Nephron (organoid): ENCODE data around the gene ABHD12.

Experiments used
- H3K27ac Mint-ChIP-seq, 3 experiments: 2 replicates each; pipeline ENCODE4 v1.8.0; 2020; ENCODE audit warnings: mixed read lengths in 3 of 3, mild to moderate bottlenecking in 2 of 3, moderate library complexity in 1 of 3
- H3K27me3 Mint-ChIP-seq: 2 replicates; pipeline ENCODE4 v1.8.0; 2021; ENCODE audit warnings: low read depth, mild to moderate bottlenecking, moderate library complexity, mixed read lengths
- H3K36me3 Mint-ChIP-seq: 2 replicates; pipeline ENCODE4 v1.8.0; 2020; ENCODE audit warnings: low read depth, mixed read lengths
- H3K4me1 Mint-ChIP-seq: 2 replicates; pipeline ENCODE4 v1.8.0; 2020; ENCODE audit warnings: mixed read lengths
- H3K4me3 Mint-ChIP-seq, 3 experiments: 2 replicates each; pipeline ENCODE4 v1.8.0; 2020; ENCODE audit warnings: mild to moderate bottlenecking in 3 of 3, mixed read lengths in 3 of 3, moderate library complexity in 2 of 3
- H3K9me3 Mint-ChIP-seq: 2 replicates; pipeline ENCODE4 v1.8.0; 2020; ENCODE audit warnings: mixed read lengths
- CTCF ChIP-seq, 3 experiments: fragments of 200-600 bp; sonication (generic); IDR thresholded peaks; one replicate each; pipeline ENCODE4 v1.5.0; 2021; ENCODE audit warnings: antibody characterized with exemption in 3 of 3; ENCODE audit not compliant: unreplicated experiment in 3 of 3

Gene ABHD12

DNA sequence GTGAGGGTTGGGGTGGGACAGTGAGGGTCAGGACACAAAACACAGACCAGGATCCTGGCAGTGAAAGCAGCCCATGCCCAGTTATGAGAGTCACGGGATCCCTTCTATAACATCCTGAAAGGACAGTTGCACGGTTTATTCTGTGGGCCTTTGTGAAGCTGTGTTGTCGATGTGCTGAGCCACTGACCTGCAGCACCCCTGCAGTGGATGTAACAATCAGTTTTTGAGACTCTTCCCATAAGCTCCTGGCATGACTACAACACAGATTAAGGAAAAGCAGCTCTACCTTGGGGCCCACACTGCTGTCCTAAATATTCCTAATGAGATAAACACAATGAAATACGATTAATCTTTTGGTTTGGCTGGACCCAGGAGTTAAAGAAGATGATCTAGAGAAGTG lies 139.1 kb downstream of the ABHD12 start:
- Mint-ChIP-seq H3K36me3 (peaks cover 14% of the 10 kb centered on the region), H3K4me1 (peaks cover 44% of the 10 kb centered on the region), H3K27me3 (no peaks in the 10 kb centered on the region), H3K9me3 (no peaks in the 10 kb centered on the region), H3K4me3 (peak overlapping the region; percentile 21 to 77 (median 21)), H3K27ac (peak overlapping the region in 2 of 3 experiments; percentile 9 to 50)
- no peak for TF ChIP-seq CTCF (IDR thresholded peaks at IDR 0.05; ENCODE audit: unreplicated experiment in 3 of 3)

- no peak for TF ChIP-seq CTCF (IDR thresholded peaks at IDR 0.05; ENCODE audit: unreplicated experiment in 3 of 3)
- Mint-ChIP-seq H3K27ac (peak overlapping the region in 2 of 3 experiments; percentile 41 to 50), H3K4me3 (peak overlapping the region; percentile 73 to 89 (median 77)), H3K4me1 (peaks cover 44% of the 10 kb centered on the region), H3K36me3 (peaks cover 11% of the 10 kb centered on the region), H3K27me3 (no peaks in the 10 kb centered on the region), H3K9me3 (no peaks in the 10 kb centered on the region)
These were observed 139.6 kb downstream of the ABHD12 start for GRCh38 chr20:25251019-25251418.

DNA sequence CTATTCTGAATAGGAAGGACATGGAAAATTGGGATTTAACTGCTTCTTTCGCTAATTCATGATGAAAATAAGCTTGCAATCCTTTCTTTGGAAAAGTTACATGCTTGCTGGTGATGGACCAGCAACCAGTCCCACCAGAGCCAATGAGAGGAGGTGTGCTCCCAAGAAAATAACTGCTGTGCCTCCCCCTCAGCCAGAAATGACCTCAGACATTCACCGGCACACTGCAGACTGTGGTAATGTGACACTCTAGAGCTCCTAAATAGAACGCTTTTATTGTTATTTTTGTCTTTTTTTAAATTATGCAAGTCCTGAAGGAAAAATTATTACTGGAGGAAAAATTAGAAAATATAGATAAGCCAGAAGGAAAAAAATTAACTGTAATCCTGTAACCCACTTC lies 140.1 kb downstream of the ABHD12 start:
- Mint-ChIP-seq H3K27me3 (no peaks in the 10 kb centered on the region), H3K36me3 (peaks cover 11% of the 10 kb centered on the region), H3K4me1 (peaks cover 45% of the 10 kb centered on the region), H3K4me3 (peak overlapping the region; percentile 73 to 89 (median 77)), H3K27ac (peak overlapping the region in 2 of 3 experiments; percentile 10 to 41), H3K9me3 (no peaks in the 10 kb centered on the region)
- TF ChIP-seq CTCF (IDR thresholded peaks at IDR 0.05; ENCODE audit: unreplicated experiment in 3 of 3): no peak
